T-cell (primary cell): Measurements from ENCODE around the gene PEMT. TPM values are rescaled to one million over a fixed set of nuclear protein-coding genes. Genes with fewer than 3 reads are reported as not detected.
A peak's percentile ranks its signal among the peaks of the same experiment; 100 is the strongest.

Experiments used
- ATAC-seq, 4 experiments: fragments of 200-7000 bp in 3 of 4; fragments of 150-1000 bp in 1 of 4; cut with Tn5 transposase; replicated peaks in 1 of 4; 1 replicate in 3 of 4; 2 replicates in 1 of 4; pipeline ENCODE4 v1.10.0; 2021; ENCODE audit warnings: moderate library complexity in 3 of 4, mild to moderate bottlenecking in 2 of 4, moderate number of reproducible peaks in 1 of 4
- CTCF ChIA-PET, 2 donors: fragments of 300-600 bp; sonication (Branson Sonifier 250); formaldehyde crosslinking; loops; one replicate each; lab custom pipeline; 2022; ENCODE audit warnings: antibody characterized with exemption in 2 of 2; lab: Charles Lee
- POLR2A ChIA-PET, 2 donors: fragments of 300-600 bp; sonication (Branson Sonifier 250); formaldehyde crosslinking; loops; one replicate each; lab custom pipeline; 2022; ENCODE audit warnings: antibody characterized with exemption in 2 of 2; lab: Charles Lee
- DNase-seq, 35 experiments: peaks; one replicate each; pipeline versions ENCODE4 v3.0.0 to v3.0.0-alpha.2; 2013 to 2023
- H3K27ac ChIP-seq: one replicate; pipeline ENCODE4 v1.5.1; 2013; ENCODE audit warnings: low read length
- H3K27me3 ChIP-seq, 2 experiments: replicated peaks in 1 of 2; 1 replicate in 1 of 2; 2 replicates in 1 of 2; pipeline versions ENCODE4 v1.6.1 to v1.7.0; 2013; ENCODE audit warnings: low read length in 1 of 2, mixed read lengths in 1 of 2; ENCODE audit not compliant: control insufficient read depth in 2 of 2, insufficient read depth in 2 of 2; ENCODE audit errors: extremely low read depth in 1 of 2
- H3K36me3 ChIP-seq, 2 donors: 1 replicate in 1 of 2; 2 replicates in 1 of 2; pipeline versions ENCODE4 v1.6.1 to v1.7.0; 2013; ENCODE audit warnings: low read length in 1 of 2; ENCODE audit not compliant: control insufficient read depth in 2 of 2, insufficient read depth in 1 of 2; ENCODE audit errors: extremely low read depth in 1 of 2
- H3K4me1 ChIP-seq, 2 experiments: 1 replicate in 1 of 2; 2 replicates in 1 of 2; pipeline versions ENCODE4 v1.6.1 to v1.7.0; 2013; ENCODE audit warnings: low read length in 2 of 2, mixed read lengths in 1 of 2; ENCODE audit not compliant: insufficient read depth in 2 of 2, control insufficient read depth in 1 of 2; ENCODE audit errors: extremely low read depth in 1 of 2
- H3K4me3 ChIP-seq, 2 donors: 1 replicate in 1 of 2; 2 replicates in 1 of 2; pipeline versions ENCODE4 v1.5.1 to v1.7.0; 2013; ENCODE audit warnings: mild to moderate bottlenecking in 2 of 2, low read length in 1 of 2, moderate library complexity in 1 of 2; ENCODE audit not compliant: control insufficient read depth in 1 of 2; ENCODE audit errors: extremely low read depth in 1 of 2
- H3K9me3 ChIP-seq: 2 replicates; pipeline ENCODE4 v1.7.0; 2013
- H3K27ac Mint-ChIP-seq, 2 donors: one replicate each; pipeline ENCODE4 v1.8.0; 2020 to 2021; ENCODE audit warnings: mild to moderate bottlenecking in 2 of 2, mixed read lengths in 2 of 2
- H3K27me3 Mint-ChIP-seq, 2 donors: one replicate each; pipeline ENCODE4 v1.8.0; 2021 to 2022; ENCODE audit warnings: mixed read lengths in 2 of 2
- H3K36me3 Mint-ChIP-seq: one replicate; pipeline ENCODE4 v1.8.0; 2021; ENCODE audit warnings: mixed read lengths
- H3K4me1 Mint-ChIP-seq, 3 donors: one replicate each; pipeline ENCODE4 v1.8.0; 2020 to 2022; ENCODE audit warnings: mixed read lengths in 3 of 3, mild to moderate bottlenecking in 1 of 3
- H3K4me3 Mint-ChIP-seq, 3 donors: one replicate each; pipeline ENCODE4 v1.8.0; 2020 to 2022; ENCODE audit warnings: mild to moderate bottlenecking in 3 of 3, mixed read lengths in 3 of 3, moderate library complexity in 3 of 3
- H3K9me3 Mint-ChIP-seq, 3 donors: one replicate each; pipeline ENCODE4 v1.8.0; 2020 to 2022; ENCODE audit warnings: mixed read lengths in 3 of 3
- WGBS: methylation state at CpG from one replicate; pipeline ENCODE4 v1.1.5; 2013; ENCODE audit warnings: missing lambda C conversion rate; ENCODE audit not compliant: insufficient coverage; 5-methylcytosine and 5-hydroxymethylcytosine counted together
- total RNA-seq, 35 experiments: library from RNA in 6 of 35; stranded (reverse) in 6 of 35; fragments of 120-200 nt in 1 of 35; gene quantifications; one replicate each; pipeline versions ENCODE4 v1.2.1 to v1.2.4 and lab custom pipeline; 2013 to 2026

The PEMT gene
- total RNA-seq, 5 donors from 2014 or later (not counting 1 experiment from before 2014, with no cell fraction given), result 13.3 to 25.8 (median 14.6) TPM

- ATAC-seq, result no peak
- no peaks in the 10 kb centered on the region for H3K4me1 ChIP-seq
- no peak overlapping the region for H3K4me3 ChIP-seq
- DNase-seq, result no peak
- H3K27ac Mint-ChIP-seq, result no peak overlapping the region
- no peaks in the 10 kb centered on the region for H3K27me3 ChIP-seq
- CTCF ChIA-PET, result no interaction called here
- H3K4me1 Mint-ChIP-seq, result peaks cover 0 to 7% (median 0%) of the 10 kb centered on the region in 3 donors
- H3K36me3 ChIP-seq, result peaks cover 0 to under 1% of the 10 kb centered on the region in 2 donors
- H3K4me3 Mint-ChIP-seq, result no peak overlapping the region
- WGBS, result 100% methylated on average over 2 of the region's 4 CpGs
- H3K27me3 Mint-ChIP-seq, result no peaks in the 10 kb centered on the region
- H3K9me3 ChIP-seq, result no peaks in the 10 kb centered on the region
- no peaks in the 10 kb centered on the region for H3K36me3 Mint-ChIP-seq
- POLR2A ChIA-PET, result no interaction called here
- H3K9me3 Mint-ChIP-seq, result no peaks in the 10 kb centered on the region
- no peak overlapping the region for H3K27ac ChIP-seq
These were observed 27.2 kb downstream of the PEMT start for GRCh38 chr17:17564323-17564722.

- Mint-ChIP-seq H3K4me3 (no peak overlapping the region), H3K27me3 (no peaks in the 10 kb centered on the region), H3K4me1 (peaks cover 0 to 7% (median 0%) of the 10 kb centered on the region in 3 donors), H3K36me3 (no peaks in the 10 kb centered on the region), H3K27ac (no peak overlapping the region), H3K9me3 (no peaks in the 10 kb centered on the region)
- ATAC-seq (no peak), DNase-seq (no peak)
- H3K27me3 ChIP-seq, result no peaks in the 10 kb centered on the region
- H3K4me1 ChIP-seq, result no peaks in the 10 kb centered on the region
- no peak overlapping the region for H3K27ac ChIP-seq
- WGBS, result 93% methylated on average over 10 of the region's 13 CpGs
- POLR2A ChIA-PET, result no interaction called here
- no peaks in the 10 kb centered on the region for H3K9me3 ChIP-seq
- H3K36me3 ChIP-seq, result peaks cover 0 to 4% of the 10 kb centered on the region in 2 donors
- CTCF ChIA-PET, result no interaction called here
- H3K4me3 ChIP-seq, result no peak overlapping the region
These were observed 28.0 kb downstream of the PEMT start for GRCh38 chr17:17563530-17563929.

DNA sequence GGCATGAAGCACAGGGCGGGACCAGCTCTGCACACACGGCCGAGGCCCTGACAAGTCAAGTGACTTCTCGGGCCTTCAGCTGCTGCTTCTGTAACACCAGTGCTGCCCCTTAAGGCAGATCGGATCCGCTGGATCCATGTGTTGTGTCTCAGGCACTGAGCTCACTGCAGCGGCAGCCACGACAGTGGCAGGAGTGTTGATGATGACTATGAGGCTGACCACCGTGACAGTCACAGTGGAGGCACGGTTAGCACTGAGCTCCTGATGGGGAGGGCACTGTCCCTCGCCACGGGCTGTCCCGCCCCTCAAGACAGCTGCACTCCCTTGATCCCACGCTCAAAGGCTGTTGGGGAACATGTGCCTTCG is 29.4 kb downstream of the PEMT start:
- H3K27ac Mint-ChIP-seq, result no peak overlapping the region
- H3K4me3 Mint-ChIP-seq, result no peak overlapping the region
- no peaks in the 10 kb centered on the region for H3K27me3 Mint-ChIP-seq
- no peak for ATAC-seq
- CTCF ChIA-PET, result no interaction called here
- H3K36me3 Mint-ChIP-seq, result no peaks in the 10 kb centered on the region
- Histone ChIP-seq H3K36me3 (peaks cover 0 to 4% of the 10 kb centered on the region in 2 donors), H3K4me1 (no peaks in the 10 kb centered on the region), H3K27me3 (no peaks in the 10 kb centered on the region), H3K4me3 (no peak overlapping the region), H3K9me3 (no peaks in the 10 kb centered on the region), H3K27ac (no peak overlapping the region)
- POLR2A ChIA-PET, result no interaction called here
- DNase-seq, result no peak
- H3K4me1 Mint-ChIP-seq, result no peaks in the 10 kb centered on the region
- 93% methylated on average over 15 of the region's 15 CpGs for WGBS
- H3K9me3 Mint-ChIP-seq, result no peaks in the 10 kb centered on the region

DNA sequence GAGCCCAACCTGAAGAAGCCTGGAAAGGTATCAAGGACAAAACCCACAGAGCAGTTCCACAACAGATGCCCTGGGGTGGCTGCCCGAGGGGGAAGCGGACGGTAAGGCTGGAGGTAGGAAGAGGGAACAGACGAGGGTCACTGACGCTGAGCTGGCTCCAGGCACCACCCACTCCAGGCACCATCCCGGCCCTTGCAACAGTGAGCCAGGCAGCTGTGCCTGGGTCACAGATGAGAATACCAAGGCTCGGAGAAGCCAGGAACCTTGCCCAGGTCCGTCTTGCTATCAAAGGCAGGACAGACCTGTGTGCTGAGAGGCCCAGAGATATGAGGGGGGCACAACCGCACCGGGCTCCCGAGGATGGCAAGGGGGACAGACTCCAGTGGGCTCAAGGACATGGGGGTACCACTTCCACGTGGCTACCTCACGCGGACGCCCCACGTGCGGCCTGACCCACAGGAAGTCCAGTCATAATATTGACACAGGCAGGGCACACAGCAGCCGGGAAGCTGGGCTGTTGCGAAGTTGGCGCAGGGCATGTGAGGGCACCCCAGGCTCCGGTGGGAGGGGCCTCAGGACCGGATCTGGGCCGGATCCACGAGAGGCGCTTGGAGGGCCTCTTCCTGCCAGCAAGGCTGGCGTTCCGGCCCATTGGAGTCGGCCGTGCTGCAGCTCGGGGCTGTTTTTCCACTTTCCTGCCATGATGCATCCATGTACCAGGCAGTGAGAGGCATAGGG is 29.9 kb downstream of the PEMT start:
- peak in 1 of 4 experiments; percentile 29 for ATAC-seq
- Histone ChIP-seq H3K4me1 (no peaks in the 10 kb centered on the region), H3K9me3 (no peaks in the 10 kb centered on the region), H3K27ac (no peak overlapping the region), H3K36me3 (peaks cover 0 to 4% of the 10 kb centered on the region in 2 donors), H3K4me3 (no peak overlapping the region), H3K27me3 (no peaks in the 10 kb centered on the region)
- H3K9me3 Mint-ChIP-seq, result no peaks in the 10 kb centered on the region
- H3K4me3 Mint-ChIP-seq, result no peak overlapping the region
- CTCF ChIA-PET, result no interaction called here
- no peaks in the 10 kb centered on the region for H3K4me1 Mint-ChIP-seq
- H3K27ac Mint-ChIP-seq, result no peak overlapping the region
- peak in 2 of 35 experiments; percentile 2 to 3 for DNase-seq
- POLR2A ChIA-PET, result no interaction called here
- 91% methylated on average over 30 of the region's 30 CpGs for WGBS
- H3K27me3 Mint-ChIP-seq, result no peaks in the 10 kb centered on the region
- no peaks in the 10 kb centered on the region for H3K36me3 Mint-ChIP-seq

DNA sequence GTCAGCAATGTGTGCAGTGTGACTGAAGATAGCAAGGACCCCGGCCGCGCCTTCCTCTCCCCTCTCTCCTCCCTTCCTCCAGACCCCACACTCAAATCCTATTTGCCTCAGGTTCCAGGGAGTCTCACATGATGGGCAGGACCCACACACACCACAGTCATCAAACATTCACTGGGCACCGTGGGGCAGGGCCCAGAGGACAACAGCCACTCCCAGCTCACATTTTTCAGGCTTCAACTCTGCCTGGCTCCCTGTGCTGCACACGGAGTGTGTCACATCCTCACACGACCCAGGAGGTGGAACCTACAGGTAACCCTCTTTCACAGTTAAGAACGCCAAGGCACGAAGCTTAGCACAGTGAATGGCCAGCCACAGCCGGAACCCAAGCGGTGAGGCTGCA is 30.5 kb downstream of the PEMT start:
- no peaks in the 10 kb centered on the region for H3K4me1 Mint-ChIP-seq

DNA sequence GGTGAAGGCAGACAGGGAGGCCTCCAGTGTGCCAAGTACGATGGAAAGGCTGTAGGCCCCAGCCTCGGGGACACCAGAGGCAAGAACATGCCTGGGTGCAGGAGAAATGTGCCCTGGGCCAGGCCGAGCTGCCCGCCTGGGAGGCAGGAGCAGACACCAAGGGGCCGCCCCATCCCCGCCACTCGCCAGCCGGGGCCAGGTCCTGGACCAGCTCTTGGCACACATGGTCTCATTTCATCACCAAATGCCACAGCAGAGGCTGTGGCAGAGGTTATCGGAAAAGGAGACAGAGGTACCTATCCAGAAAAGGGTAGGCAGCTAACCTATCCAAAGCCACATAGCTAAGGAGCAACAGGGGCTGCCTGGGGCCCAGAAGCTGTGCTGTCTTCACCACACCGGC is 31.3 kb downstream of the PEMT start:
- POLR2A ChIA-PET, result no interaction called here
- H3K4me1 Mint-ChIP-seq, result no peaks in the 10 kb centered on the region
- WGBS, result 91% methylated on average over 8 of the region's 10 CpGs

More for the DNA sequence above, 30.5 kb downstream of the PEMT start:
- H3K27me3 Mint-ChIP-seq, result no peaks in the 10 kb centered on the region
- ATAC-seq, result no peak
- no peak overlapping the region for H3K27ac ChIP-seq
- H3K9me3 Mint-ChIP-seq, result no peaks in the 10 kb centered on the region
- H3K4me1 ChIP-seq, result no peaks in the 10 kb centered on the region
- no peak overlapping the region for H3K27ac Mint-ChIP-seq
- POLR2A ChIA-PET, result no interaction called here
- H3K36me3 ChIP-seq, result peaks cover 0 to 4% of the 10 kb centered on the region in 2 donors
- CTCF ChIA-PET, result no interaction called here
- no peak overlapping the region for H3K4me3 ChIP-seq
- H3K4me3 Mint-ChIP-seq, result no peak overlapping the region
- H3K36me3 Mint-ChIP-seq, result no peaks in the 10 kb centered on the region
- H3K9me3 ChIP-seq, result no peaks in the 10 kb centered on the region
- H3K27me3 ChIP-seq, result no peaks in the 10 kb centered on the region
- 88% methylated on average over 9 of the region's 10 CpGs for WGBS
- no peak for DNase-seq

More for the DNA sequence above, 31.3 kb downstream of the PEMT start:
- no peaks in the 10 kb centered on the region for H3K9me3 Mint-ChIP-seq
- H3K27ac Mint-ChIP-seq, result no peak overlapping the region
- H3K27ac ChIP-seq, result no peak overlapping the region
- H3K27me3 ChIP-seq, result no peaks in the 10 kb centered on the region
- ATAC-seq (no peak), DNase-seq (no peak)
- H3K4me3 ChIP-seq, result no peak overlapping the region
- no peaks in the 10 kb centered on the region for H3K4me1 ChIP-seq
- no peaks in the 10 kb centered on the region for H3K36me3 Mint-ChIP-seq
- no peaks in the 10 kb centered on the region for H3K27me3 Mint-ChIP-seq
- no peak overlapping the region for H3K4me3 Mint-ChIP-seq
- H3K36me3 ChIP-seq, result peaks cover 0 to 4% of the 10 kb centered on the region in 2 donors
- no peaks in the 10 kb centered on the region for H3K9me3 ChIP-seq
- CTCF ChIA-PET, result no interaction called here
